ENCODE measurements around the gene AKAP1.

AKAP1 gene

GRCh38 chr17:57135789-57136291, 50.8 kb downstream of the AKAP1 start:
- DNase-seq = no peak

- no peak for DNase-seq
Measured at GRCh38 chr17:57136355-57136754, 51.3 kb downstream of the AKAP1 start.

GRCh38 chr17:57138030-57138911, 53.2 kb downstream of the AKAP1 start:
- no peak for DNase-seq

GRCh38 chr17:57138956-57139576, 54.0 kb downstream of the AKAP1 start:
- DNase-seq = no peak

- no peak for DNase-seq
Measured at GRCh38 chr17:57140316-57140715, 55.3 kb downstream of the AKAP1 start.

GRCh38 chr17:57142925-57143324, 57.9 kb downstream of the AKAP1 start:
- DNase-seq = no peak

GRCh38 chr17:57143361-57143760, 58.3 kb downstream of the AKAP1 start:
- DNase-seq = no peak

- DNase-seq = no peak
Measured at GRCh38 chr17:57143919-57144318, 58.9 kb downstream of the AKAP1 start.

- no peak for DNase-seq
Measured at GRCh38 chr17:57144567-57144966, 59.5 kb downstream of the AKAP1 start.

- no peak for DNase-seq
Measured at GRCh38 chr17:57145347-57145746, 60.3 kb downstream of the AKAP1 start.

GRCh38 chr17:57146273-57146672, 61.2 kb downstream of the AKAP1 start:
- no peak for DNase-seq

GRCh38 chr17:57151798-57152197, 66.8 kb downstream of the AKAP1 start:
- DNase-seq = no peak

- DNase-seq = no peak
Measured at GRCh38 chr17:57152967-57153528, 68.0 kb downstream of the AKAP1 start.

GRCh38 chr17:57154921-57155320, 69.9 kb downstream of the AKAP1 start:
- DNase-seq = no peak

GRCh38 chr17:57158325-57158724, 73.3 kb downstream of the AKAP1 start:
- DNase-seq = no peak

GRCh38 chr17:57158795-57159194, 73.7 kb downstream of the AKAP1 start:
- no peak for DNase-seq

- DNase-seq = no peak
Measured at GRCh38 chr17:57160624-57161023, 75.6 kb downstream of the AKAP1 start.

- DNase-seq = no peak
Measured at GRCh38 chr17:57164814-57165213, 79.8 kb downstream of the AKAP1 start.

- no peak for DNase-seq
Measured at GRCh38 chr17:57165754-57166153, 80.7 kb downstream of the AKAP1 start.

GRCh38 chr17:57166803-57167202, 81.8 kb downstream of the AKAP1 start:
- no peak for DNase-seq

GRCh38 chr17:57168695-57169094, 83.6 kb downstream of the AKAP1 start:
- no peak for DNase-seq

- DNase-seq = no peak
Measured at GRCh38 chr17:57170866-57171265, 85.8 kb downstream of the AKAP1 start.
